HepG2 (cell line): Measurements from ENCODE around the gene DNAJB6. TPM values are rescaled to one million over a fixed set of nuclear protein-coding genes. Genes with fewer than 3 reads are reported as not detected.

ENCODE experiments used
- ATAC-seq: fragments of 200-7000 bp; cut with Tn5 transposase; 3 replicates; pipeline ENCODE4 v1.9.1; 2020; ENCODE audit warnings: mild to moderate bottlenecking, moderate library complexity
- BruUV-seq: library from RNA; stranded (reverse); fragments of 400-500 nt; replicated peaks from 2 replicates; lab custom pipeline; 2021; lab: Mats Ljungman, UMichigan
- CTCF ChIA-PET: fragments of 300-600 bp; formaldehyde crosslinking; extraction: SDS; loops from one replicate; lab custom pipeline; 2021; ENCODE audit warnings: low total read pairs, inconsistent platforms, low intra/inter-chr PET ratio; lab: Yijun Ruan, JAX
- POLR2A ChIA-PET: fragments of 350-600 bp; sonication (Branson Sonifier 250); formaldehyde crosslinking; loops from one replicate; lab custom pipeline; 2020; ENCODE audit warnings: antibody characterized with exemption, inconsistent platforms; lab: Yijun Ruan, JAX
- DNase-seq: peaks from one replicate; pipeline ENCODE4 v3.0.0-alpha.2; 2015; ENCODE audit warnings: low spot score
- FAIRE-seq: peaks from 3 replicates; lab custom pipeline; 2011; peaks lifted over from hg19 to GRCh38; lab: Jason Lieb, UNC
- H2AFZ ChIP-seq: one replicate; pipeline ENCODE4 v1.6.1; 2011; ENCODE audit warnings: low read length, inconsistent platforms
- H3K27ac ChIP-seq: fragments of 300-600 bp; 3 replicates; pipeline ENCODE4 v1.8.0; 2011; ENCODE audit warnings: mixed run types, mild to moderate bottlenecking, mixed read lengths, low read length, inconsistent platforms; ENCODE audit not compliant: insufficient read depth; ENCODE audit errors: extremely low read length
- H3K27me3 ChIP-seq, 2 experiments: fragments of 200-600 bp in 1 of 2; 2 replicates in 1 of 2; 3 replicates in 1 of 2; pipeline versions ENCODE4 v1.6.0 to v1.8.0; 2011; ENCODE audit warnings: low read length in 2 of 2, mild to moderate bottlenecking in 2 of 2, moderate library complexity in 2 of 2, inconsistent platforms in 1 of 2; ENCODE audit not compliant: insufficient read depth in 2 of 2, control insufficient read depth in 1 of 2
- H3K36me3 ChIP-seq, 2 experiments: fragments of 200-600 bp in 1 of 2; replicated peaks in 1 of 2; 2 replicates in 1 of 2; 3 replicates in 1 of 2; pipeline versions ENCODE4 v1.5.1 to v1.8.0; 2011; ENCODE audit warnings: low read length in 2 of 2, inconsistent platforms in 1 of 2; ENCODE audit not compliant: insufficient read depth in 2 of 2, control insufficient read depth in 1 of 2
- H3K4me1 ChIP-seq: 2 replicates; pipeline ENCODE4 v1.5.1; 2012; ENCODE audit warnings: low read length, inconsistent platforms; ENCODE audit not compliant: insufficient read depth
- H3K4me2 ChIP-seq: 2 replicates; pipeline ENCODE4 v1.6.0; 2011; ENCODE audit warnings: low read depth, low read length, inconsistent platforms
- H3K4me3 ChIP-seq, 3 experiments: fragments of 200-600 bp in 1 of 3; sonication (generic), shearing (Covaris generic) in 1 of 3; replicated peaks in 1 of 3; 2 replicates each; pipeline ENCODE4 v1.5.1; 2011 to 2016; ENCODE audit warnings: low read length in 3 of 3, inconsistent platforms in 2 of 3, low read depth in 2 of 3, mild to moderate bottlenecking in 2 of 3, control low read depth in 1 of 3, mixed read lengths in 1 of 3; ENCODE audit not compliant: insufficient read depth in 1 of 3
- H3K79me2 ChIP-seq: one replicate; pipeline ENCODE4 v1.6.1; 2011; ENCODE audit warnings: low read length, inconsistent platforms; ENCODE audit not compliant: insufficient read depth
- H3K9ac ChIP-seq: 2 replicates; pipeline ENCODE4 v1.6.0; 2011; ENCODE audit warnings: mild to moderate bottlenecking, low read depth, low read length, inconsistent platforms; ENCODE audit not compliant: insufficient read depth
- H3K9me3 ChIP-seq: 2 replicates; pipeline ENCODE4 v1.5.1; 2012; ENCODE audit warnings: mild to moderate bottlenecking, low read length
- H4K20me1 ChIP-seq: 2 replicates; pipeline ENCODE4 v1.6.0; 2011; ENCODE audit warnings: inconsistent platforms, mild to moderate bottlenecking, low read length, moderate library complexity; ENCODE audit not compliant: insufficient read depth
- ELF3 ChIP-seq: IDR thresholded peaks from 2 replicates; pipeline ENCODE4 v1.6.1; 2016; ENCODE audit warnings: missing genetic modification reagents, missing compliant biosample characterization
- SMAD1 ChIP-seq: sonication (generic); formaldehyde crosslinking; IDR thresholded peaks from 2 replicates; pipeline ENCODE4 v1.4.0; 2020; ENCODE audit warnings: missing genetic modification reagents, low read depth, mild to moderate bottlenecking, borderline replicate concordance
- TBX2 ChIP-seq: sonication (generic); formaldehyde crosslinking; IDR thresholded peaks from 2 replicates; pipeline ENCODE4 v1.5.0; 2020; ENCODE audit warnings: missing genetic modification reagents, mild to moderate bottlenecking, borderline replicate concordance
- ZNF772 ChIP-seq: sonication (generic); formaldehyde crosslinking; IDR thresholded peaks from 2 replicates; pipeline ENCODE4 v1.5.0; 2020; ENCODE audit warnings: mild to moderate bottlenecking, missing genetic modification reagents
- WGBS: methylation state at CpG from one replicate; pipeline ENCODE4 v1.1.6; 2017; ENCODE audit warnings: low lambda C conversion rate; 5-methylcytosine and 5-hydroxymethylcytosine counted together
- in situ Hi-C: cut with HindIII; loops from 2 replicates; pipeline ENCODE4 v1.10.0; 2017; ENCODE audit warnings: low pct_unique_long_range_greater_than_20kb; ENCODE audit not compliant: extremely low pct_ligation_motif_present
- intact Hi-C: fragments of 100-400 bp; cut with micrococcal nuclease; formaldehyde crosslinking; loops from one replicate; pipeline ENCODE4 v1.10.0; 2022; ENCODE audit not compliant: unreplicated experiment
- polyA plus RNA-seq, 8 experiments: library from polyadenylated mRNA; depleted of rRNA in 3 of 8; stranded (reverse) in 7 of 8; unstranded in 1 of 8; fragments of >200 nt; fragmentation: Illumina TruSeq in 4 of 8; extraction: Trizol in 4 of 8; gene quantifications; 2 replicates each; pipeline versions ENCODE4 v1.2.1 to v1.2.3, GENCODE V29; 2011 to 2016; ENCODE audit warnings: low read depth in 4 of 8, missing spikeins in 1 of 8, mixed read lengths in 1 of 8; ENCODE audit not compliant: insufficient read depth in 1 of 8
- total RNA-seq, 5 experiments: library from RNA; depleted of rRNA; stranded (reverse); fragments of >200 nt; fragmentation: Illumina TruSeq; extraction: Trizol; gene quantifications; 2 replicates each; pipeline ENCODE4 v1.2.3, GENCODE V29; 2016; ENCODE audit warnings: low read depth in 1 of 5
- TF ChIP-seq, protein P1 (sequence below): sonication (generic); formaldehyde crosslinking; IDR thresholded peaks from 2 replicates; pipeline ENCODE4 v1.4.0; 2020; ENCODE audit warnings: mild to moderate bottlenecking, missing genetic modification reagents
- TF ChIP-seq, protein P2 (sequence below), 2 experiments: fragments of 450-650 bp in 1 of 2; sonication (generic) in 1 of 2; formaldehyde crosslinking in 1 of 2; IDR thresholded peaks; 2 replicates each; pipeline versions ENCODE4 v1.6.1 to v1.8.0; 2016 to 2022; ENCODE audit warnings: antibody characterized with exemption in 1 of 2, mild to moderate bottlenecking in 1 of 2, missing genetic modification reagents in 1 of 2
- TF ChIP-seq, protein P3 (sequence below): sonication (generic); formaldehyde crosslinking; IDR thresholded peaks from 2 replicates; pipeline ENCODE4 v1.5.1; 2020; ENCODE audit warnings: mild to moderate bottlenecking, missing genetic modification reagents, moderate library complexity

DNAJB6 gene
- total and polyA plus RNA-seq, 2 of the 13 experiments (the other 11 are each of a cell fraction or from before 2014, with no cell fraction given), result 29.9 to 53.9 TPM

DNA sequence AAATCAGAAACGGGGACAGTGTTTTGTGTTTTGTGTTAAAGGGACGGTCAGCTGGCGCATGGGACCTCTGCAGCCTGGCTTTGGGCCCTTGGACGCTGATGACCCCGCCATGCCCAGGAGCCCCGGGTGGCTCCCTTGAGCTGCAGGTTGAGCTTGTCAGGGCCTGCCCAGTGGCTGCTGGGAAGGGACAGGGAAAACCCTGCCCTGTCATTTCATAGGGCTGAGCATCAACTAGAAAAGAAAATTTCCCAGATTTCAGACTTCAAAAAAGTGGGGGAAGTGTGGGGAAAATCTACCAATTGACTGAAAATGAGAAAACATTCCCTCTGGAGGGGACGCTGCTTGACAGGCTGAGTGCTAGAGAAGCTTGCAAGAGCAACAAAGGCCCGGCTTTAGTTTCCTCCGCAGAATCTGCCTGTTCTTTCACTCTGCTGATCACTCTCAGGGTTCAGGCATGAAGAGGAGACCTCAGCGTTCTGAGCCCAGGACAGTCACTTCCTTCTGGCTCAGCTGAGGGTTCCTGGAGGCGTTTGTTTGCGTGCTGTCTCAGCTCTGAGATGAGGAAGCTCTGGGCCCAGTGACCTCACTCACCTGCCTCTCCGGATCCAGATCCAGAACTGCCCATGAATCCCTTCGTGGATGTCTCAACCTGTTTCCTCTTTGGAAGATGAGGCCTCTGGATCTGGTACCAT, 18.6 kb upstream of the DNAJB6 start:
- peaks cover 0 to 1% of the 10 kb centered on the region in 2 experiments; a peak in 1 of 5 replicates for H3K27me3 ChIP-seq
- in situ Hi-C loops (no loop called here), intact Hi-C loops (no loop called here)
- no peak for DNase-seq
- CTCF ChIA-PET, result no interaction called here
- H3K79me2 ChIP-seq, result no peaks in the 10 kb centered on the region
- peak overlapping the region; percentile 77 for H3K4me2 ChIP-seq
- peaks cover 53% of the 10 kb centered on the region for H3K4me1 ChIP-seq
- peak overlapping the region; percentile 42 to 66 (median 43) for H3K4me3 ChIP-seq
- POLR2A ChIA-PET, result interaction anchor here (0.9 to 1.4 kb wide), 2 partner anchors 18 to 32 kb away, joined by 3 to 5 read pairs; partner anchors contain the start of gene DNAJB6
- H4K20me1 ChIP-seq, result no peaks in the 10 kb centered on the region
- no peak for FAIRE-seq
- H2AFZ ChIP-seq, result peak overlapping the region; percentile 91
- peak overlapping the region; percentile 51 for H3K27ac ChIP-seq
- 13% methylated on average over 13 of the region's 14 CpGs for WGBS
- H3K36me3 ChIP-seq, result no peaks in the 10 kb centered on the region
- H3K9me3 ChIP-seq, result no peaks in the 10 kb centered on the region
- peak overlapping the region; percentile 50 for H3K9ac ChIP-seq
- BruUV-seq, result no TSS peak
- ATAC-seq, result peak; percentile 59
- TF ChIP-seq ELF3, result peak; percentile 53; the same call in 1 of the 2 replicates
- TF ChIP-seq, protein P1, sequence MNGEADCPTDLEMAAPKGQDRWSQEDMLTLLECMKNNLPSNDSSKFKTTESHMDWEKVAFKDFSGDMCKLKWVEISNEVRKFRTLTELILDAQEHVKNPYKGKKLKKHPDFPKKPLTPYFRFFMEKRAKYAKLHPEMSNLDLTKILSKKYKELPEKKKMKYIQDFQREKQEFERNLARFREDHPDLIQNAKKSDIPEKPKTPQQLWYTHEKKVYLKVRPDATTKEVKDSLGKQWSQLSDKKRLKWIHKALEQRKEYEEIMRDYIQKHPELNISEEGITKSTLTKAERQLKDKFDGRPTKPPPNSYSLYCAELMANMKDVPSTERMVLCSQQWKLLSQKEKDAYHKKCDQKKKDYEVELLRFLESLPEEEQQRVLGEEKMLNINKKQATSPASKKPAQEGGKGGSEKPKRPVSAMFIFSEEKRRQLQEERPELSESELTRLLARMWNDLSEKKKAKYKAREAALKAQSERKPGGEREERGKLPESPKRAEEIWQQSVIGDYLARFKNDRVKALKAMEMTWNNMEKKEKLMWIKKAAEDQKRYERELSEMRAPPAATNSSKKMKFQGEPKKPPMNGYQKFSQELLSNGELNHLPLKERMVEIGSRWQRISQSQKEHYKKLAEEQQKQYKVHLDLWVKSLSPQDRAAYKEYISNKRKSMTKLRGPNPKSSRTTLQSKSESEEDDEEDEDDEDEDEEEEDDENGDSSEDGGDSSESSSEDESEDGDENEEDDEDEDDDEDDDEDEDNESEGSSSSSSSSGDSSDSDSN, result peak; percentile 46; the same call in 1 of the 2 replicates
- TF ChIP-seq, protein P2, sequence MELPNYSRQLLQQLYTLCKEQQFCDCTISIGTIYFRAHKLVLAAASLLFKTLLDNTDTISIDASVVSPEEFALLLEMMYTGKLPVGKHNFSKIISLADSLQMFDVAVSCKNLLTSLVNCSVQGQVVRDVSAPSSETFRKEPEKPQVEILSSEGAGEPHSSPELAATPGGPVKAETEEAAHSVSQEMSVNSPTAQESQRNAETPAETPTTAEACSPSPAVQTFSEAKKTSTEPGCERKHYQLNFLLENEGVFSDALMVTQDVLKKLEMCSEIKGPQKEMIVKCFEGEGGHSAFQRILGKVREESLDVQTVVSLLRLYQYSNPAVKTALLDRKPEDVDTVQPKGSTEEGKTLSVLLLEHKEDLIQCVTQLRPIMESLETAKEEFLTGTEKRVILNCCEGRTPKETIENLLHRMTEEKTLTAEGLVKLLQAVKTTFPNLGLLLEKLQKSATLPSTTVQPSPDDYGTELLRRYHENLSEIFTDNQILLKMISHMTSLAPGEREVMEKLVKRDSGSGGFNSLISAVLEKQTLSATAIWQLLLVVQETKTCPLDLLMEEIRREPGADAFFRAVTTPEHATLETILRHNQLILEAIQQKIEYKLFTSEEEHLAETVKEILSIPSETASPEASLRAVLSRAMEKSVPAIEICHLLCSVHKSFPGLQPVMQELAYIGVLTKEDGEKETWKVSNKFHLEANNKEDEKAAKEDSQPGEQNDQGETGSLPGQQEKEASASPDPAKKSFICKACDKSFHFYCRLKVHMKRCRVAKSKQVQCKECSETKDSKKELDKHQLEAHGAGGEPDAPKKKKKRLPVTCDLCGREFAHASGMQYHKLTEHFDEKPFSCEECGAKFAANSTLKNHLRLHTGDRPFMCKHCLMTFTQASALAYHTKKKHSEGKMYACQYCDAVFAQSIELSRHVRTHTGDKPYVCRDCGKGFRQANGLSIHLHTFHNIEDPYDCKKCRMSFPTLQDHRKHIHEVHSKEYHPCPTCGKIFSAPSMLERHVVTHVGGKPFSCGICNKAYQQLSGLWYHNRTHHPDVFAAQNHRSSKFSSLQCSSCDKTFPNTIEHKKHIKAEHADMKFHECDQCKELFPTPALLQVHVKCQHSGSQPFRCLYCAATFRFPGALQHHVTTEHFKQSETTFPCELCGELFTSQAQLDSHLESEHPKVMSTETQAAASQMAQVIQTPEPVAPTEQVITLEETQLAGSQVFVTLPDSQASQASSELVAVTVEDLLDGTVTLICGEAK (IDR thresholded peaks at IDR 0.05), result no peak
- TF ChIP-seq, protein P2 (CRISPR knock-in tag; IDR thresholded peaks at IDR 0.05), result 0 out of 2 replicates have a peak, but pooled peaks have one; percentile 25
- TF ChIP-seq SMAD1 (CRISPR knock-in tag), result 0 out of 2 replicates have a peak, but pooled peaks have one; percentile 28
- peak; percentile 49; the same call in 1 of the 2 replicates for TF ChIP-seq ZNF772
- peak; percentile 32; the same call in 1 of the 2 replicates for TF ChIP-seq TBX2 (CRISPR knock-in tag)
- TF ChIP-seq, protein P3, sequence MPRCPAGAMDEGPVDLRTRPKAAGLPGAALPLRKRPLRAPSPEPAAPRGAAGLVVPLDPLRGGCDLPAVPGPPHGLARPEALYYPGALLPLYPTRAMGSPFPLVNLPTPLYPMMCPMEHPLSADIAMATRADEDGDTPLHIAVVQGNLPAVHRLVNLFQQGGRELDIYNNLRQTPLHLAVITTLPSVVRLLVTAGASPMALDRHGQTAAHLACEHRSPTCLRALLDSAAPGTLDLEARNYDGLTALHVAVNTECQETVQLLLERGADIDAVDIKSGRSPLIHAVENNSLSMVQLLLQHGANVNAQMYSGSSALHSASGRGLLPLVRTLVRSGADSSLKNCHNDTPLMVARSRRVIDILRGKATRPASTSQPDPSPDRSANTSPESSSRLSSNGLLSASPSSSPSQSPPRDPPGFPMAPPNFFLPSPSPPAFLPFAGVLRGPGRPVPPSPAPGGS (CRISPR knock-in tag), result 0 out of 2 replicates have a peak, but pooled peaks have one; percentile 20
